ENCODE measurements around the gene ADARB1. TPM values are rescaled to one million over a fixed set of nuclear protein-coding genes. Genes with fewer than 3 reads are reported as not detected.

ADARB1 gene
- total RNA-seq, 1 experiment from 2014 or later, result 5.0 TPM

DNA sequence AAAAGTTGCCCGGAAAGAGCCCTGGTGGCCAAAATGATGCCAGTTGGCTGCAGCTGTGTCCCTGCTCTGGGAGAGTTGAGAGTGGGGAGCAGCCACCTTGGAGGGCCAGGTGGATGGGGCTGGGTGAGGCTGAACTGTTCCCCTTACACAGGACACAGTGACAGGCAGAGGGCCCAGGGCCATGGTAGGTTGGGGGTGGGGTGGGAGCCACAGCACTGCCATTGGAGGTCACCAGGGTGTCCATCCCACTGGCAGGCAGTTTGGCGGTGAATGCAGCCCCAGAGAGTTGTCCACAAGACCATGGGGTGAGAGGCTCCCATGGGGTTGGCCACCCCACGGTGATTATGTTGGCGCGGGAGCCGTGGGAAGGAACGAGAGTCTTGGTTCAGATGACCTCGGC lies 125.7 kb downstream of the ADARB1 start:
- DNase-seq (ENCODE audit: low spot score), result no peak

DNA sequence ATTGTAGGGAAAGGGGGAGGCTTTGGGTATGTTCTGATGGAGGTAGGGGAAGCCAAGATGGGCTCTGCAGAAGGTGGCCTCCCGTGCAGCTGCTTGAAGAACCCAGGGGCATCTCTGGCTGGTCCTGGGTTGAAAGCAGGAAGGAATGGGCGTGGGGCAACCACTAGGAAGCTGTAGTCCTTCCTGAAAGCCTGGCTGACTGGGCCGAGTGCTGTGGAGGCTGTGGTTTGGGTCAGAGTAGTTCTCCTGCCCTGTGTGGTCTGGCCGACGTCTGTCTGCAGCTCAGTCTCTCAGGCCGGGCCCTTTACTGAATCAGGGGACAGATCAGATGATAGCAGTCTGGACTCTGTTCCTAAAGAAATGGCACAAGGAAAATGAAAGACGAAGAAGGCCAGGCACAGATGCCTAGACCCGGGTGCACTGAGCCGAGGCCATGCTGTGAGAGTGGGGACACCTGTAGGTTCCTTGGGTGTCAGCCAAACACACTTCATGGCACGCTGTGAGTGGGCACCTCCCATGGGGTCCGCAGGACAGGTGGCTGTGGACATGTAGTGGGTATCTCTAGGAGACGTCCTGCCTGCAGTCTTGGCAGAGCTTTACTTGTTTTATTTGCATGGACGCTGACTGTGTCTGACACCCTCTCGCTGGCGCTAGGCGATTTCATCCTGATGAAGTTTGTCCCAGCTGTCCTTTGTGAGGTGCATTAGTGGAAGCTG lies 126.4 kb downstream of the ADARB1 start:
- no peak for DNase-seq (ENCODE audit: low spot score)

DNA sequence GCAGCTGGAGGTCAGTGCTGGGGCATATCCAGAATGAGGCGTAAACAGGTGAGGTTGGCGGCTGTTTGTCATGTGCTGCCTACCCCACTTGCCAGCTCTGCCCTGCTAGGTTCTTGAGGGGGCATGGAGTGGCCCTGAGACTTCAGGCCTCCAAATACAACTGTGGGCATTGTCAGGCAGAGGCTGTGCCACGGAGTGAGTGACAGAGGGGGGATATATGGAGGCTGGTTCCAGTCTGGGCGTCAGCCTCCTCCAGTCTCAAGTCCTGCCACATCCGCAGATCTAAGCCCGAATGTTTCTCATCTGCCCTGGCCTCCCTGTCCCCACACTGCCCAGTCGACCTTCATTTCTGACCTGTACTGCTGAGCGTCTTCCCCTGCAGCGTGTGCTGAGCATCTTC lies 128.0 kb downstream of the ADARB1 start:
- no peak for DNase-seq (ENCODE audit: low spot score)

DNA sequence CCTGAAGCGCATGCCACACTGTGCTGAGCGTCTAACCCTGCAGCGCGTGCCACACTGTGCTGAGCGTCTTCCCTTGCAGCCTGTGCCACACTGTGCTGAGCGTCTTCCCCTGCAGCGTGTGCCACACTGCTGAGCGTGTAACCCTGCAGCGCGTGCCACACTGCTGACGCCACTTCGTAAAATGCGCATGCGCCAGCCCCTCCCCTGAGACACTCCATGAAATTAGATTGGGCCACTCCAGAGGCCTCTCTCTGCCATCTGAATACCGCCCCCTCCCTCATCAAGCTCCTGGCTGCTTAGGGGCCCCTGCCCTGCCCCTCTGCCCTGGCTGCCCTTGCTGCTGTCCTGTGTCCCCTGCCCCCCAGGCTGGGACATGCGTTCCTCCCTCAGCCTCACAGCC lies 128.5 kb downstream of the ADARB1 start:
- no peak for DNase-seq (ENCODE audit: low spot score)

DNA sequence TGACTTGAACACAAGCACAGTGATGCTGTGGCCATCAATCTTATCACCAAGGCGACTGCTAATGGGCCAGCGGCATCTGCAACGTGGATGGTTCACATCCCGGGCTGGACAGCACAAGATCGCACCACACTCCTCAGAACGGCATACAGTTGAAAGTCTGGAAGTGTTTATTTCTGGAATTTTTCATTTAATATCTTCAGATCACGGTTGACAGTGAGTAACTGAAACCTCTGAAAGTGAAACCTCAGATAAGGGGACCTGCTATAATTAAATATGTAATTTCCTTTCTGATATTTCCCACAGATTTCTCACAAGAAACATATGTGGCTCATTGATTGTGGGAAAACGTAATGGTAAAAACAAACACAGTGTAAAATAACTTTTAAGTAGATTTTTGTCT lies 129.6 kb downstream of the ADARB1 start:
- no peak for DNase-seq (ENCODE audit: low spot score)

DNA sequence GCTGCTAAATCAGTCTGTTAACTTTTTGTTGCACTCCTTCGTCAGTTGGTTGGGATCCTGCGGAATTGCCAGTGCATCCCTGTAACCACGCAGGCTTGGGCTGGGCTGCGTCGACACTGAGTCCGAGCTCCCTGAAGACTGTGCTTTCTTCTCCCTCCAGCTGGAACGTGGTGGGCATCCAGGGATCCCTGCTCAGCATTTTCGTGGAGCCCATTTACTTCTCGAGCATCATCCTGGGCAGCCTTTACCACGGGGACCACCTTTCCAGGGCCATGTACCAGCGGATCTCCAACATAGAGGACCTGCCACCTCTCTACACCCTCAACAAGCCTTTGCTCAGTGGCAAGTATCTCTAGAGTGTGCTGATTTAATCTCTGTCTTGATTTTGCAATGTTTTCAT lies 130.0 kb downstream of the ADARB1 start:
- DNase-seq (ENCODE audit: low spot score), result no peak

DNA sequence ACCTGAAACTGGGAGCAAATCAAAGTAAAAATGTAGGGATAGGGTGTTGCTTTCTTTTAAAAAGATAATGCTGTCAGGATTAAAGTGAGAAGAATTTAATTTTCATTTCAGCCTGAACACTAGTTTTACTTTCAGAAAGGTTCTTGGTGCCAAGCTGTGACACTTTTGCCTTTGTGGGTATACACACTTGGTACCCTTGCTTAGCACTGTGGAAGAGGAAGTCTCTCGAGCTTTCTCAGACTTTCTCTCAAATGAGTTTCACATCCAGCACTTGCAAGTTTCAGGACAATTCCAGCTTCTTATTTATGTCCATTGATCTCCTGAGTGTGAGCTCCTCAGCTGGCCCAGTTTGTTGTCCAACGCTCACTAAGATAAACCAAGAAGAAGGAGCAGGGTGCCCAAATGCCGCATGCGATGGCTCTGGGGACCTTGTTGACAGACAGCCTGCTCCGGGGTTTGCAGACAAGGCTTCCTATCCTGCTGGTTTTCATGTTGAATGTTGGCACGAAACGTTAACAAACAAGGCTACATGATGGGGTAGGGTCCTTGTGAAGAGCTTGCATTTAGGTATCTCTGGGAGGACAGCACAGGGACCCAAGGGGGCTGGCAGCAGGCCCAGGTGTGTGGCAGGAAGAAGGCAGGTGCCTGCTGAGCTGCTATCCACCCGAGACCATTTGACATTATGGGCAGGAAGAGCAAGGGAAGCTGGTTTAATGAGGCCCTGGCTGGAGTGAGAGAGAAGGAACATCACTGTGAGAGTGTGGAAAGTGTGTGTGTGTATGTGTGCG lies 133.7 kb downstream of the ADARB1 start:
- DNase-seq (ENCODE audit: low spot score), result no peak

DNA sequence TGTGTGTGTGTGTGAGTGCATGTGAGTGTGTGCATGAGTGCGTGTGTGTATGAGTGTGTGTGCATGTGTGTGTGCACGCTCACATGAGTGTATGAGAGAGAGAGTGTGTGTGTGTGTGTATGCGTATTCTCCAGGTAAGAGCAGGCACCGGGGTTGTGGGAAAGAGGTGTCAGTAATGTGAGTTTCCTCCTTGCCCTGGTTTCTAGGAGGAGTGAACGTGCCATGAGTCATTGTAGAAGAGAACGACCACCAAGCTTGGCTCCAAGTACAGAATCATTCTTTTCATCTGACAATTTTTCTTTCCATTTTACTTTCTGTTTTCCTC lies 134.2 kb downstream of the ADARB1 start:
- no peak for DNase-seq (ENCODE audit: low spot score)

DNA sequence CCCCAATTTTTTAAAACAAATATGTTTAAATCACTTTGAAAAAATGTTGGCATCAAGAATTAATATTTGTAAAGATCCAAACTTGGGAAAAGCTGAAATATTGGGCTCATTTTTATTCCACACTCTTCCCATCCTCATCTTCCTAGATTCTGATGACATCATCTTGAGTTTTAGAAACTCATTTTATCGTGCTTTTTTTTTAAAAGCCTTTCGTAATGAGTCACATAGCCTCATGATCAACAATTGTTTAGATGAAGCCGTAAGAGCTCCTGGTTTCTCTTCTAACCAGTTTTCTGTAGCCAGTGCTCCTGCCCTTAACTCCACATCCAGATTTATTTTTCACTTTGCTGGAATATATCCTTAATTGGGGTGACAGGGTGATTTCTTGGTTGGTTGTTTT lies 134.7 kb downstream of the ADARB1 start:
- no peak for DNase-seq (ENCODE audit: low spot score)

DNA sequence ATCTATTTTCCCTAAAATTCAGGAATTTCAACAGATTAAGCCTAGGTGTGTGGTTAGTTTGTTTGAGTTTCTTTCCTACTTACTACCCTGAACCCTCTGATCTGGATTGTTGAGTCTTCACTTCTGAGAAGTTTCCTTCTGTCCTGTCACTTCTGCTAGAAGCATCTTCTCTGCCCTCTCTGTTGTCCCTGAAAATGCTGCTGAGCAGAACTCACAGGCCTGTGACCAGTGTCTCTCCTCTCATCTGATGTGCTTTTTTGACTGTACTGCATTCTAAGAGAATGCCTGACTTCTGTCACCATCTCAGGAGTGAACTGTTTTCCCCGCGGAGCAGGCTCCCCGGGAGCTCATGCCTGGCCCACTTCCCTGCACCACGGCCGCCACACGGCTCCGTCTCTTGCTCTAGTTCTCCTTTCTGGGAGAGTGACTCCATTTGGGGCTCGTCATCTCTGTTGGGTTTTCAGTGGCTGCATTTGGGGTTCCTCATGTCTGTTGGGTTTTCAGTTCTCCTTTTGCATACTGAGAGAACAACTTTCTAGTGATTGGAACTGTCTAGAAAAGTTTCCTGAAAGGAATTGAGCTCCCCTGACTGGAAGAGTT lies 135.4 kb downstream of the ADARB1 start:
- no peak for DNase-seq (ENCODE audit: low spot score)

DNA sequence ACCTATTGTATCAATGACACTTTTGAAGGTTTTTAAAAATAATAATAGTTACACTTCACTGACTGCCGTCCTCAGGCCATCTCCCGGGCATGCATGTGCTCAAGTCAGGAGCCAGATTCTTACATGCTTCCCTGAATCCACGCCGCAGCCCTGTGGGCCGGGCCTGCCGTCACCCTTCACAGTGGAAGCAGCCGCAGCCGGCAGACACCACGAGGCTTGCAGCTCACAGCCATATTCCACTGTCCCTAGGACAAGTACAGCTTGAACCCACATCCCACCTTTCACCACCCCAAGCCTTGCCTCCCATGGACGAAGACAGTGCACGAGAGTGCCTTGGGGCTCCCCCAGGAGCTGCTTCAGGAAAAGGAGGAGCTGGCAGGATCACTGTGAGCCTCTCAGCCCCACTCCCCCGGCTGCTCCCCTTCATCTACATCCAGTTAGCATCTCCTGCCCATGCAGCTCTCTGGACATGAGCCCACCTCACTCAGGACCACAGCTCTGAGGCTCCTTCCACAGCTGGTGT lies 136.1 kb downstream of the ADARB1 start:
- DNase-seq (ENCODE audit: low spot score), result no peak

DNA sequence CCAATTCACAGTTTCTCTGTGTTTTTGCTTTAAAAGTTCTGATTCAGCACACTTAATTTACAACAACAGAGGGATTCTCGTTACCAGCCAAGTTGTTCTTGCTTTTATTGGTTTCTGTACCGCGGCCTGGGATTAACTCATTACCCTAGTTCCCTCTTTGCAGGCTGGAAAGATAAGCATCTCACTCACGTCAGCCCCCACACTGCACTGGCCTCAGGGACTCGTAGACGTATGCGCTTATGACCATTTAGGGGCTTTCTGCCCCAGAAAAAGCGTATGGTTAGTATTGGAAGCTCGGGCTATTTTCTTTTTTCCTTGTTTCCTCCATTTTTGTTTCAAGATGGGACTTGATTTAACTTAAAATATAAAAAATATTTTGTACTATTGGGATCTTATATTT lies 137.3 kb downstream of the ADARB1 start:
- no peak for DNase-seq (ENCODE audit: low spot score)

DNA sequence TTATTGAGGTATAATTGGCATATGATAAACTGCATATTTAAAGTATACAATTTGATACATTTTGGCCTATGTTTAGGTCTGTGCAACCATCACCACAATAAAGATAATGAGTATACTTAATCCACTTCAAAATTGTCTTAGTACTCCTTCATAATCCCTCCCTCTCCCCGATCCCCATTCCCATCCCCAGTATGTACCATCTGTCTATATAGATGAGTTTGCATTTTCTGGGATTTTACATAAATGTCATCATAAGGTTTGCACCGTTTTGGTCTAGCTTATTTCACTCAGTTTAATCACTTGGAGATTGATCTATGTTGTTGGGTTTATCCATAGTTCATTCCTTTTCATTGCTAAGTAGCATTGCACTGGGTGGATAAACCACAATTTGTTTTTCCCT lies 139.0 kb downstream of the ADARB1 start:
- DNase-seq (ENCODE audit: low spot score), result no peak

DNA sequence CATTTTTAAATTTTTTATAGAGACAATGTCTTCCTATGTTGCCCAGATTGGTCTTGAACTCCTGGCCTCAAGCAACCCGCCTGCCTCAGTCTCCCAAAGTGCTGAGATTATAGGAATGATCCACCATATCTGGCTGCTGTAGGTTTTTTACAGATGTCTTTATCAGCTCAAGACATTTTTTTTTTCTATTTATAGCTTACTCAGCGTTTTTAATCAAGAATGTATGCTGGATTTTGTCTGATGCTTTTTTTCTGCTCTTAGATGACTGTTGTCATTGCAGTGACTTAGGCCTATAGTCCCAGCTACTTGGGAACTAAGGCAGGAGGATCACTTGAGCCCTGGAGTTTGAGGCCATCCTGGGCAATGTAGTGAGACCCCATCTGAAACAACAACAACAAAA lies 140.8 kb downstream of the ADARB1 start:
- no peak for DNase-seq (ENCODE audit: low spot score)

DNA sequence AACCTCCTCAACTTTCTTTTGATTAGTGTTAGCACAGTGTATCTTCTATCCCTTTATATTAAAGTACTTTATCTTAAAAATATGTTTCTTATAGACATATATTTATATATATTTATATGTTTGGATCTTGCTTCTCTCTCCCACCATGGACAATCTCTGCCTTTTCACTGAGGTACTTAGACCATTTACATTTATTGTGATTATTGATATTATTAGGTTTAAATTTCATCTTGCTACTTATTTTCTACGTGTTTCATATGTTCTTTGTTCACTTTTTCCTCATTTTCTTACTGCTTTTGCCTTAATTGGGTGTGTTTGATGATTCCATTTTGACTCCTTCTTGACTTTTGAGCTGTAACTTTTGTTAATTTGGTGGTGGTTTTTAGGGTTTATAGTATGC lies 142.6 kb downstream of the ADARB1 start:
- no peak for DNase-seq (ENCODE audit: low spot score)

DNA sequence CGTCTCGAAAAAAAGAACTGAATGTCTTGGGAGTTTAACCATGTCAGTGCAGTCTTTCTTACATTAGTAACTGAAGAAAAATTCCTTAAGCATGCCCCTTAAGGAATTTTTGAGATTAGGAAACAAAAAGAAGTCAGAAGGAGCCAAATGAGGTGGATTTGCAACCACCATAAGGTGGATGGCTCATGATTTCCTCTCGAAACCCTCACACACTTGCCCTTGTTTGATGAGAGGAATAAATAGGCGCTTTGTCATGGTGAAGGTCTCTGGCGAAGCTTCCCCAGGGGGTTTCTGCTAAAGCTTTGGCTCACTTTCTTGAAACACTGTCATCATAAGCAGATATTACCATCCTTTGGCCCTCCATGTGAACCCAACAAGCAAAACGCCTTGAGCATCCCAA lies 145.1 kb downstream of the ADARB1 start:
- no peak for DNase-seq (ENCODE audit: low spot score)

DNA sequence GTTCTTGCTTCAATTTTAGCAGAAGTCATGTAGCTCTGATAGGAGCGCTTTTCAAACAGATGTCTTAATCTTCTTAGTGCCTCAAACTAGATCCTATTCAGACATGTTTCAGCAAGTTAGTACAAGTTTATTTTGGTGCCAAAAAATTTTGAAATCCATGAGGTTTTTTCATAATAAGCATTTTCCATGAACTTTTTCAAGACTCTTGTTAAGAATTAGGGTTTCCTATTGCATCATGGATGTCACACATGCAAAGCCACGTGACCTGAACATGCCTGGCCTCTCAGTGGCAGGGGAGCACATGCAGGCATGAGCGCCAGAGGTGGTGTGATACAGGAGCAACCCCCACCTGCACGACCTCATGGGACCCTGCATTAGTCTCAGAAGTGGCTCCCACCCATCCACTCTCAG lies 145.7 kb downstream of the ADARB1 start:
- DNase-seq (ENCODE audit: low spot score), result no peak

DNA sequence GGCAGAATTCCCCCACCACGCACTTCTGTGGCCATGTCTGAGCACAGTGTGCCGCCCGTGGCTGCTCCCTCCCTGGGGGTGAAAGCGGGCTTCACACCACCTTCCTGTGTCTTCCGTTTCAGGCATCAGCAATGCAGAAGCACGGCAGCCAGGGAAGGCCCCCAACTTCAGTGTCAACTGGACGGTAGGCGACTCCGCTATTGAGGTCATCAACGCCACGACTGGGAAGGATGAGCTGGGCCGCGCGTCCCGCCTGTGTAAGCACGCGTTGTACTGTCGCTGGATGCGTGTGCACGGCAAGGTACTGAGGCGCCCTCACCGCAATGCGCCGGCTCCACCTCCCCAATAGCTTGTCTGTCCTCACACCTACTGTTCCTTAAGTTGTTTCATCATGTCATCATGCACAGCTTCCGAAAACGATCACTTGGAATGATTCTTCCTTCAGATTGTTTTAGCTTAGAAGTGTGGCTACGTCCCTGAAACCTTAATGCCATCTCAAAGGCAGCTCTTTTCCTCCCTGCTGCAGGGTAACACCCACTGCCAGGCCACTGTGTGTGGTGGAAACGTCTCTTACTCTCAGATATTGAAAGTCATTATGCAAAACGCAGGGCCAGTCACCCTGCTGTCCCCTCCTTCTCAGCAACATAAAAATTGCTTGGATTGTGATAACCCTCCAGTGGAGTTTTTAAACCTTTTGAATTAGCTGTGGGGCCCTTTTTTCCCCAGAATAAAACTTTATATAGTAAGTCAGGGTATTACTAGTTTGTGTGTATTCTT lies 146.5 kb downstream of the ADARB1 start:
- no peak for DNase-seq (ENCODE audit: low spot score)

DNA sequence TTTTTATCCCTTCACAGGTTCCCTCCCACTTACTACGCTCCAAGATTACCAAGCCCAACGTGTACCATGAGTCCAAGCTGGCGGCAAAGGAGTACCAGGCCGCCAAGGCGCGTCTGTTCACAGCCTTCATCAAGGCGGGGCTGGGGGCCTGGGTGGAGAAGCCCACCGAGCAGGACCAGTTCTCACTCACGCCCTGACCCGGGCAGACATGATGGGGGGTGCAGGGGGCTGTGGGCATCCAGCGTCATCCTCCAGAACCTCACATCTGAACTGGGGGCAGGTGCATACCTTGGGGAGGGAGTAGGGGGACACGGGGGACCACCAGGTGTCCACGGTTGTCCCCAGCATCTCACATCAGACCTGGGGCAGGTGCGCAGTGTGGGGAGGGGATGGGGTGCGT lies 147.6 kb downstream of the ADARB1 start:
- no peak for DNase-seq (ENCODE audit: low spot score)

DNA sequence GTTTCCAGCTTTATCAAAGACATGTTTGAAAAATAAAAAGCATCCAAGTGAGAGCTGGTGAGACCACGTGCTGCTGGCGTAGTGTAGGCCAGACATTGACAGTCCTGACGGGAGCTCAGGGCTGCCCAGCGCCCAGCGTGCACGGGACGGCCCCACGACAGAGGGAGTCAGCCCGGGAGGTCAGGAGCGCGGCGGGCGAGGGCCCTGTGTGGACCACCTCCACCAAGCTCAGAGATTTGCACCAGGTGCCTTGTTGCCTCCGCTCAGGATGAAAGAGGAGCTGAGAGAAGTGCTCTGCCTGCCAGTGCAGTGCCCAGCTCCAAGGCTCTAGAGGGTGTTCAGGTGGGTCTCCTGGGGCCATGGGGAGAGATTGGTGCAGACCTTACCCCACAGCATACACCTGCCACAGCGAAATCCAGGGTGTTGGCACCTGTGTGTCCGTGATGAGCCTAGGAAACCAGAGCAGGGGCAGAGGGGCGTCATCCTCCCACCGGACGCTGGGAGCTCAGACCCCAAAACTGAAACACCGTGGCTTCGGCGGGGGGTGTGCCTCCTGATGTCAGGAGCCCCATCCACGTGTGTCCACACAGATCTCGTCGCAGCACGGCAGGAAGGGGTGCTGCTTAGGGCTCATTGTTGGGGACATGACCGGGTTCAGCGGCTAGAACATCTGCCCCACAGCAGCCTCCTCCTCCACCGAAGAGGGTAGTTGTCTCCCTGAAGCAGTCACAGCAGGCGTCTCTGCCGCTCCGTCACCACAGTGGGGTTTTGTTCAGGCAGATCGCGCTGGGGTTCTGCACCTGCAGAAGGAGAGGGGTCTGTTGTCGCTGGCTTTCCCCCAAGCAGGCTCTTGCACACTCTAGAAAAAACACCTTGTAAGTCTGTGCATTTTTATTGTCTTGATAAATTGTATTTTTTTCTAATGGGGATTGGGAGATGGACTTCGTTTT lies 149.1 kb downstream of the ADARB1 start:
- no peak for DNase-seq (ENCODE audit: low spot score)
